Renal cortex interstitium (tissue), 11 donors: ENCODE results near the gene PTPRN2. TPM values are rescaled to one million over a fixed set of nuclear protein-coding genes. Genes with fewer than 3 reads are reported as not detected.

Source experiments
- DNase-seq, 11 donors: peaks; one replicate each; pipeline ENCODE4 v3.0.0-alpha.2; 2013; ENCODE audit warnings: low read depth in 9 of 11, low spot score in 4 of 11; ENCODE audit errors: extremely low read depth in 1 of 11
- polyA plus RNA-seq, 3 donors: library from polyadenylated mRNA; unstranded; fragments of 120-200 nt; gene quantifications; one replicate each; pipeline ENCODE4 v1.2.1, GENCODE V29; 2013; ENCODE audit not compliant: insufficient read length in 3 of 3

PTPRN2 gene
- polyA plus RNA-seq, 3 donors, result 6.0 to 7.7 (median 7.2) TPM

- no peak for DNase-seq
These were observed 519.6 kb downstream of the PTPRN2 start for GRCh38 chr7:158067931-158068482.

- no peak for DNase-seq
These were observed 520.2 kb downstream of the PTPRN2 start for GRCh38 chr7:158067219-158067930.

- no peak for DNase-seq
These were observed 521.5 kb downstream of the PTPRN2 start for GRCh38 chr7:158066085-158066484.

- no peak for DNase-seq
These were observed 522.3 kb downstream of the PTPRN2 start for GRCh38 chr7:158065340-158065739.

GRCh38 chr7:158064631-158065030 lies 523.0 kb downstream of the PTPRN2 start:
- no peak for DNase-seq

- no peak for DNase-seq
These were observed 523.6 kb downstream of the PTPRN2 start for GRCh38 chr7:158063850-158064610.

- DNase-seq, result no peak
These were observed 525.0 kb downstream of the PTPRN2 start for GRCh38 chr7:158062661-158063060.

DNA sequence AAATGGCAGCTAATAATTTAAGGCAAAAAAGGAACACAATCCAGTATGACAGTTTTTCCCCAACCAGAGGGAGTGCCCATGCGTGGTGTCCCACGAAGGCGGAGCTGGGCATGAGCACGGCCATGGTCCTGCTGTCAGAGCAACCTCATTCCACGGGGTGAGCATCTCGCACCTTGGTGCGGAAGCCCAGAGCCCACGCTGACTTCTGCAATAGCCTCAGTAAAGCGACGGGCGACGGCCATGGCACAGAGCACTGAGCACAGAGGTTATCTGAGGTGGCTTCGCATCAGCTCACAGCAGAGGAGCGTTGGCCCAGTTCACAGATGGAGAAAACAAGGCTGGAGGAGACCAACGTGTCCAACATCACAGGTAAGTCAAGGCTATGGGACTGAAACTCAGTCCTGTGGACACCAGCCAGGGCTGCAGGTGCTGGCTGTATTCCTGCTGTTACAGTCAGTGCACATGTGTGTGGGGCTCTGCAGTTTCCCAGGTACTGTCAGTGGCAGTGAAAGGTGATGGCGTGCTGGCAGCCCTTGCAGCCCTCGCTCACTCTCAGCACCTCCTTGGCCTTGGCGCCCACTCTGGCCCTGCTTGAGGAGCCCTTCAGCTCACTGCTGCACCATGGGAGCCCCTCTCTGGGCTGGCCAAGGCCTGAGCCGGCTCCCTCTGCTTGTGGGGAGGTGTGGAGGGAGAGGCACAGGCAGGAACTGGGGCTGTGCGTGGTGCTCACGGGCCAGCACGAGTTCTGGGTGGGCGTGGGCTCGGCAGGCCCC lies 525.6 kb downstream of the PTPRN2 start:
- DNase-seq, result no peak

GRCh38 chr7:158061026-158061630 lies 526.5 kb downstream of the PTPRN2 start:
- peak in 9 of 11 donors; percentile 5 to 31 (median 18) for DNase-seq

DNA sequence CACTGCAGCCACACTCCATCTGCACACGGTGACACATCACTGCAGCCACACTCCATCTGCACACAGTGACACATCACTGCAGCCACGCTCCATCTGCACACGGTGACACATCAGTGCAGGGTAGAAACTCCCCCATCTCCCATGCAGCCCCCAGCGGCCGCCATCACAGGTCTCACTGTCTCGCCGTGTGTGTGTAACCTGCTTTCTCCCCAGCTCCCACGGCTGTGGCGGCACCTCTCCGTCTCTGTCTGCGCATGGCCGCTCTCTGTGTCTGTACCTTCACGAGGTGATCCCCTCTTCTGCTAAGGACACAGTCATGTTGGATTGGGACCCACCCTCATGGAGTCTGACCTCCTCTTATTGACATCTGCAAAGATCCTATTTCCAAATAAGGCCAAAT lies 527.4 kb downstream of the PTPRN2 start:
- DNase-seq, result no peak

- DNase-seq, result no peak
These were observed 530.2 kb downstream of the PTPRN2 start for GRCh38 chr7:158057446-158057845.

DNA sequence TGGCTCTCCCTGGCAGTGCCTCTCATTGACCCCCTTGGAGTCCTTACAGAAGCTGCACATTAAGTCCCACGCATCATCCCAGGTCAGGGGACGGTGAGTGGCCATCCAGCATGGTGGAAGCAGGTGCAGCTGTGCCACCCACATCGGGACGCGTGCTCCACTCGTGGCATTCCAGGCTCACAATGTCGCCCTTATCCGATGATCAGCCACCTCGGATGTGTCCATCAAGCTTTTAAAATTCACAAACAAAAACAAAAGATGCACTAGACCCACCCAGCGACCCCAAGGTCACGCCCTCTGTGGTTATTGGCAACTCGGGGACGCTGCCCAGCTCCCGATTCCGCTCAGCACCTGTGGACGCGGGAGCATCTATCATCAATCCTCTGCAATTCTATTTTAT lies 530.9 kb downstream of the PTPRN2 start:
- no peak for DNase-seq

GRCh38 chr7:158055726-158056510 lies 531.7 kb downstream of the PTPRN2 start:
- DNase-seq, result no peak

- DNase-seq, result no peak
These were observed 533.0 kb downstream of the PTPRN2 start for GRCh38 chr7:158054611-158055010.

DNA sequence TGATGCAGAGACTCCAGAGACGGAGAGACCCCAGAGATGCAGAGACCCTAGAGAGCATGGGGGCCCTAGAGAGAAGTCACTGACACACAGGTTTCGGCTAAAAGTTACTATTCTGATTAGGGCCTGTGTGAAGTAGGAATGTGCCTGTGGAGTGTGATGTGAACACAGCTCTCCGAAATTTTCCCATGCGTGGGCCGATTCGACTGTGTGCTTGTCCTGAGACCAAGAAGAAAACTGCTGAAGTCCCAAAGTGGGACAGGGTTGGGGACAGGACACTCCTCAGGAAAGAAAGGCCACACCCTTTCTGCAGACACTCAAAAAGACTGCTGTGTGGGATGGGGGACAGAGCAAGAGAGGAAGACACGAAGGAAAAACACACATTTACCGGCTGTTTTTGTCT lies 533.5 kb downstream of the PTPRN2 start:
- no peak for DNase-seq

DNA sequence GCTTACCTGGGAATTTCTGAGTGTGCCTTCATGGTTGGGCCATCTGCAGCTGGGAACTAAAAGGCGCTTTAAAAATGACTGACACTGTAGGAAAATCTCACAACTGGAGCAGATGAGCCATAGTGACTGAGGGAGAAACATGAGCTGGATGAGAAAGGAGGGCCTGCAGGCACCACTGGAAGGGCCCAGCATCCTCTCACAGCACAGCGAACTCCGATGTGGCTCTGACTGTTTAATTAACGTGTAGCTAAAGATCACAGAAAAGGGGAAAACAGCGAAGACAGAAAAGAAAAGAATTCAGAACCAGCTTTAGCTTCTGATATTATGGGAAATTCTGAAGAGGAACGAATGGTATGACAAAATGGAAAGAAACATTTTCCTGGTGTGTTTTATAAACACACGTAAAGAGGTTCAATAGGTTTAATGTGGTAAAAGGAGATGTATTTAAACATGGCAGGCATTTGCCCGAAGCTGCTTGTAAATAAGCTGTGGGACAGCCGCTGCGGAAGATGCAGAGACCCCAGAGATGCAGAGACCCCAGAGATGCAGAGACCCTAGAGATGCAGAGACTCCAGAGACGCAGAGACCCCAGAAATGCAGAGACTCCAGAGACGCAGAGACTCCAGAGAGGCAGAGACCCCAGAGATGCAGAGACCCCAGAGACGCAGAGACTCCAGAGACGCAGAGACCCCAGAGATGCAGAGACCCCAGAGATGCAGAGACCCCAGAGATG lies 534.3 kb downstream of the PTPRN2 start:
- DNase-seq, result no peak

- no peak for DNase-seq
These were observed 535.1 kb downstream of the PTPRN2 start for GRCh38 chr7:158052381-158053060.
